Measurements from ENCODE around the gene UPF3B.
A peak's percentile ranks its signal among the peaks of the same experiment; 100 is the strongest.

The UPF3B gene

DNA sequence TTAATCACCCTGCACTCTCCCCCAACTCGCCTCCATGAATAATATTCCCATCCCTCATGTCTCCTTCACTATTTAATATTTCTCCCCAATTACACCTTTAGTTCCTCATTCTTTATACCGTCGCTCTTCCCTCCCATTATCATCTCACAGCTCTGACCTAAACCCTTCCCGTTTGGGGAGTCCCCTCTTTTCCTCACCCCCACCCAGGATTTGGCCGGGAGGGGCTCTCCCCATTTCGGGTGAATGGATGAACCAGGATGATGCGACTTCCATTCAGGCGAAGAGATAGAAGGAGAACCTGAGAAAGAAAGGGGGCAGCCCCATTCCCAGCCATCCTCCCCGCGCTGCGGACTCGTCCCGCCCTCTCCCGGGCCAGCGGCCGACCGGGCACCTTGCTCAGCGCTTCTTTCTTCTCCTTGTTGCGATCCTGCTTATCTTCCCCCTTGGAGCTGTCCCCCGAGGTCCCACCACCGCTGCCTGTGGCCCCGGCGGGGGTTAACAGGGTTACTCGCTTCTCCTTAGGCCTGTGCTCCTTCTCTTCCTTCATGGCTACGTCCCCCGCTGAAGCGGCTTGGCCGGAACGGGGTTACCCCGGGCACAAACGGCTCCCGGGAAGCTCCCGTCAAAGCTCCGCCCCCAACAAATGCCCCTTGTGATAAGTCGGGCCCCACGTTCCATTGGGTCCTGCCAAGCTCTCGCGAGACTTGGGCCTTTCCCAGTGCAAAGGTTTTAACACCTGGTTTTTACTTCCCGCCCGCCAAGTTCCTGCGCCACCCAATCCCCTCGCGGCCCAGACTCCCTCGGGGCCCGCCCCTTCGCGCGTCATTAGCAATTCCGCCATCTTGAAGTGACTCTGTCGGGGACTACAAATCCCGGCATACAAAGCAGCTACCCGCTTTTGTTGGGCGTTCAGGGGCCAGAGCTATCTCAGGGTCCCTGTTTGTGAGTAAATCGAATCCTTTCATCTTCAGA lies at the start of gene UPF3B (continued):
- TF ChIP-seq, protein P1, sequence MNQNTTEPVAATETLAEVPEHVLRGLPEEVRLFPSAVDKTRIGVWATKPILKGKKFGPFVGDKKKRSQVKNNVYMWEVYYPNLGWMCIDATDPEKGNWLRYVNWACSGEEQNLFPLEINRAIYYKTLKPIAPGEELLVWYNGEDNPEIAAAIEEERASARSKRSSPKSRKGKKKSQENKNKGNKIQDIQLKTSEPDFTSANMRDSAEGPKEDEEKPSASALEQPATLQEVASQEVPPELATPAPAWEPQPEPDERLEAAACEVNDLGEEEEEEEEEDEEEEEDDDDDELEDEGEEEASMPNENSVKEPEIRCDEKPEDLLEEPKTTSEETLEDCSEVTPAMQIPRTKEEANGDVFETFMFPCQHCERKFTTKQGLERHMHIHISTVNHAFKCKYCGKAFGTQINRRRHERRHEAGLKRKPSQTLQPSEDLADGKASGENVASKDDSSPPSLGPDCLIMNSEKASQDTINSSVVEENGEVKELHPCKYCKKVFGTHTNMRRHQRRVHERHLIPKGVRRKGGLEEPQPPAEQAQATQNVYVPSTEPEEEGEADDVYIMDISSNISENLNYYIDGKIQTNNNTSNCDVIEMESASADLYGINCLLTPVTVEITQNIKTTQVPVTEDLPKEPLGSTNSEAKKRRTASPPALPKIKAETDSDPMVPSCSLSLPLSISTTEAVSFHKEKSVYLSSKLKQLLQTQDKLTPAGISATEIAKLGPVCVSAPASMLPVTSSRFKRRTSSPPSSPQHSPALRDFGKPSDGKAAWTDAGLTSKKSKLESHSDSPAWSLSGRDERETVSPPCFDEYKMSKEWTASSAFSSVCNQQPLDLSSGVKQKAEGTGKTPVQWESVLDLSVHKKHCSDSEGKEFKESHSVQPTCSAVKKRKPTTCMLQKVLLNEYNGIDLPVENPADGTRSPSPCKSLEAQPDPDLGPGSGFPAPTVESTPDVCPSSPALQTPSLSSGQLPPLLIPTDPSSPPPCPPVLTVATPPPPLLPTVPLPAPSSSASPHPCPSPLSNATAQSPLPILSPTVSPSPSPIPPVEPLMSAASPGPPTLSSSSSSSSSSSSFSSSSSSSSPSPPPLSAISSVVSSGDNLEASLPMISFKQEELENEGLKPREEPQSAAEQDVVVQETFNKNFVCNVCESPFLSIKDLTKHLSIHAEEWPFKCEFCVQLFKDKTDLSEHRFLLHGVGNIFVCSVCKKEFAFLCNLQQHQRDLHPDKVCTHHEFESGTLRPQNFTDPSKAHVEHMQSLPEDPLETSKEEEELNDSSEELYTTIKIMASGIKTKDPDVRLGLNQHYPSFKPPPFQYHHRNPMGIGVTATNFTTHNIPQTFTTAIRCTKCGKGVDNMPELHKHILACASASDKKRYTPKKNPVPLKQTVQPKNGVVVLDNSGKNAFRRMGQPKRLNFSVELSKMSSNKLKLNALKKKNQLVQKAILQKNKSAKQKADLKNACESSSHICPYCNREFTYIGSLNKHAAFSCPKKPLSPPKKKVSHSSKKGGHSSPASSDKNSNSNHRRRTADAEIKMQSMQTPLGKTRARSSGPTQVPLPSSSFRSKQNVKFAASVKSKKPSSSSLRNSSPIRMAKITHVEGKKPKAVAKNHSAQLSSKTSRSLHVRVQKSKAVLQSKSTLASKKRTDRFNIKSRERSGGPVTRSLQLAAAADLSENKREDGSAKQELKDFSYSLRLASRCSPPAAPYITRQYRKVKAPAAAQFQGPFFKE (tag by site-specific recombination; IDR thresholded peaks at IDR 0.05; ENCODE audit: borderline replicate concordance), result no peak
- peak; percentile 63 for TF ChIP-seq KLF16 (tag by site-specific recombination; IDR thresholded peaks at IDR 0.05)
- 0 out of 2 replicates have a peak, but pooled peaks have one; percentile 33 for TF ChIP-seq ZNF24 (tag by site-specific recombination; IDR thresholded peaks at IDR 0.05)
- TF ChIP-seq BCL11B (tag by site-specific recombination; IDR thresholded peaks at IDR 0.05; ENCODE audit: low read depth), result peak; percentile 67; the same call in 1 of the 2 replicates
- 0 out of 2 replicates have a peak, but pooled peaks have one; percentile 42 for TF ChIP-seq ZBTB21 (tag by site-specific recombination; IDR thresholded peaks at IDR 0.05)
- peak; percentile 52; the same call in 1 of the 2 replicates for TF ChIP-seq KLF9 (tag by site-specific recombination; IDR thresholded peaks at IDR 0.05; ENCODE audit: low read depth)
- no peak for TF ChIP-seq ZNF558 (tag by site-specific recombination; IDR thresholded peaks at IDR 0.05)
- TF ChIP-seq ZNF174 (tag by site-specific recombination; IDR thresholded peaks at IDR 0.05), result no peak
- peak; percentile 84 for TF ChIP-seq ZEB2 (tag by site-specific recombination; IDR thresholded peaks at IDR 0.05)
- TF ChIP-seq, protein P2, sequence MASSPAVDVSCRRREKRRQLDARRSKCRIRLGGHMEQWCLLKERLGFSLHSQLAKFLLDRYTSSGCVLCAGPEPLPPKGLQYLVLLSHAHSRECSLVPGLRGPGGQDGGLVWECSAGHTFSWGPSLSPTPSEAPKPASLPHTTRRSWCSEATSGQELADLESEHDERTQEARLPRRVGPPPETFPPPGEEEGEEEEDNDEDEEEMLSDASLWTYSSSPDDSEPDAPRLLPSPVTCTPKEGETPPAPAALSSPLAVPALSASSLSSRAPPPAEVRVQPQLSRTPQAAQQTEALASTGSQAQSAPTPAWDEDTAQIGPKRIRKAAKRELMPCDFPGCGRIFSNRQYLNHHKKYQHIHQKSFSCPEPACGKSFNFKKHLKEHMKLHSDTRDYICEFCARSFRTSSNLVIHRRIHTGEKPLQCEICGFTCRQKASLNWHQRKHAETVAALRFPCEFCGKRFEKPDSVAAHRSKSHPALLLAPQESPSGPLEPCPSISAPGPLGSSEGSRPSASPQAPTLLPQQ (tag by site-specific recombination; IDR thresholded peaks at IDR 0.05), result peak; percentile 79
- TF ChIP-seq, protein P3, sequence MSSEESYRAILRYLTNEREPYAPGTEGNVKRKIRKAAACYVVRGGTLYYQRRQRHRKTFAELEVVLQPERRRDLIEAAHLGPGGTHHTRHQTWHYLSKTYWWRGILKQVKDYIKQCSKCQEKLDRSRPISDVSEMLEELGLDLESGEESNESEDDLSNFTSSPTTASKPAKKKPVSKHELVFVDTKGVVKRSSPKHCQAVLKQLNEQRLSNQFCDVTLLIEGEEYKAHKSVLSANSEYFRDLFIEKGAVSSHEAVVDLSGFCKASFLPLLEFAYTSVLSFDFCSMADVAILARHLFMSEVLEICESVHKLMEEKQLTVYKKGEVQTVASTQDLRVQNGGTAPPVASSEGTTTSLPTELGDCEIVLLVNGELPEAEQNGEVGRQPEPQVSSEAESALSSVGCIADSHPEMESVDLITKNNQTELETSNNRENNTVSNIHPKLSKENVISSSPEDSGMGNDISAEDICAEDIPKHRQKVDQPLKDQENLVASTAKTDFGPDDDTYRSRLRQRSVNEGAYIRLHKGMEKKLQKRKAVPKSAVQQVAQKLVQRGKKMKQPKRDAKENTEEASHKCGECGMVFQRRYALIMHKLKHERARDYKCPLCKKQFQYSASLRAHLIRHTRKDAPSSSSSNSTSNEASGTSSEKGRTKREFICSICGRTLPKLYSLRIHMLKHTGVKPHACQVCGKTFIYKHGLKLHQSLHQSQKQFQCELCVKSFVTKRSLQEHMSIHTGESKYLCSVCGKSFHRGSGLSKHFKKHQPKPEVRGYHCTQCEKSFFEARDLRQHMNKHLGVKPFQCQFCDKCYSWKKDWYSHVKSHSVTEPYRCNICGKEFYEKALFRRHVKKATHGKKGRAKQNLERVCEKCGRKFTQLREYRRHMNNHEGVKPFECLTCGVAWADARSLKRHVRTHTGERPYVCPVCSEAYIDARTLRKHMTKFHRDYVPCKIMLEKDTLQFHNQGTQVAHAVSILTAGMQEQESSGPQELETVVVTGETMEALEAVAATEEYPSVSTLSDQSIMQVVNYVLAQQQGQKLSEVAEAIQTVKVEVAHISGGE (tag by site-specific recombination; conservative IDR thresholded peaks at IDR 0.05; ENCODE audit: low read depth), result peak; percentile 67; the same call in 1 of the 2 replicates
- TF ChIP-seq, protein P4, sequence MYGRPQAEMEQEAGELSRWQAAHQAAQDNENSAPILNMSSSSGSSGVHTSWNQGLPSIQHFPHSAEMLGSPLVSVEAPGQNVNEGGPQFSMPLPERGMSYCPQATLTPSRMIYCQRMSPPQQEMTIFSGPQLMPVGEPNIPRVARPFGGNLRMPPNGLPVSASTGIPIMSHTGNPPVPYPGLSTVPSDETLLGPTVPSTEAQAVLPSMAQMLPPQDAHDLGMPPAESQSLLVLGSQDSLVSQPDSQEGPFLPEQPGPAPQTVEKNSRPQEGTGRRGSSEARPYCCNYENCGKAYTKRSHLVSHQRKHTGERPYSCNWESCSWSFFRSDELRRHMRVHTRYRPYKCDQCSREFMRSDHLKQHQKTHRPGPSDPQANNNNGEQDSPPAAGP (tag by site-specific recombination; IDR thresholded peaks at IDR 0.05), result 0 out of 2 replicates have a peak, but pooled peaks have one; percentile 26
- TF ChIP-seq OSR2 (tag by site-specific recombination; IDR thresholded peaks at IDR 0.05), result peak; percentile 27; the same call in 1 of the 2 replicates
- TF ChIP-seq ZSCAN23 (tag by site-specific recombination; IDR thresholded peaks at IDR 0.05), result 0 out of 2 replicates have a peak, but pooled peaks have one; percentile 16
- no peak for TF ChIP-seq ZNF660 (tag by site-specific recombination; IDR thresholded peaks at IDR 0.05)
- no peak for TF ChIP-seq TCF7L2 (IDR thresholded peaks at IDR 0.05; ENCODE audit: borderline replicate concordance, low read depth, low read length)
- TF ChIP-seq, protein P5, sequence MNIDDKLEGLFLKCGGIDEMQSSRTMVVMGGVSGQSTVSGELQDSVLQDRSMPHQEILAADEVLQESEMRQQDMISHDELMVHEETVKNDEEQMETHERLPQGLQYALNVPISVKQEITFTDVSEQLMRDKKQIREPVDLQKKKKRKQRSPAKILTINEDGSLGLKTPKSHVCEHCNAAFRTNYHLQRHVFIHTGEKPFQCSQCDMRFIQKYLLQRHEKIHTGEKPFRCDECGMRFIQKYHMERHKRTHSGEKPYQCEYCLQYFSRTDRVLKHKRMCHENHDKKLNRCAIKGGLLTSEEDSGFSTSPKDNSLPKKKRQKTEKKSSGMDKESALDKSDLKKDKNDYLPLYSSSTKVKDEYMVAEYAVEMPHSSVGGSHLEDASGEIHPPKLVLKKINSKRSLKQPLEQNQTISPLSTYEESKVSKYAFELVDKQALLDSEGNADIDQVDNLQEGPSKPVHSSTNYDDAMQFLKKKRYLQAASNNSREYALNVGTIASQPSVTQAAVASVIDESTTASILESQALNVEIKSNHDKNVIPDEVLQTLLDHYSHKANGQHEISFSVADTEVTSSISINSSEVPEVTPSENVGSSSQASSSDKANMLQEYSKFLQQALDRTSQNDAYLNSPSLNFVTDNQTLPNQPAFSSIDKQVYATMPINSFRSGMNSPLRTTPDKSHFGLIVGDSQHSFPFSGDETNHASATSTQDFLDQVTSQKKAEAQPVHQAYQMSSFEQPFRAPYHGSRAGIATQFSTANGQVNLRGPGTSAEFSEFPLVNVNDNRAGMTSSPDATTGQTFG (tag by site-specific recombination; IDR thresholded peaks at IDR 0.05; ENCODE audit: borderline replicate concordance), result no peak
- peak; percentile 66; the same call in 1 of the 2 replicates for TF ChIP-seq ZNF501 (tag by site-specific recombination; IDR thresholded peaks at IDR 0.05)
- no peak for TF ChIP-seq ZNF404 (tag by site-specific recombination; IDR thresholded peaks at IDR 0.05)
- TF ChIP-seq ZNF391 (tag by site-specific recombination; IDR thresholded peaks at IDR 0.05; ENCODE audit: borderline replicate concordance, low read depth), result no peak
- peak; percentile 16; the same call in 1 of the 2 replicates for TF ChIP-seq ZNF843 (tag by site-specific recombination; IDR thresholded peaks at IDR 0.05)
- TF ChIP-seq BCL11A (tag by site-specific recombination; IDR thresholded peaks at IDR 0.05; ENCODE audit: low read depth), result peak; percentile 77
- peak; percentile 46 for TF ChIP-seq ZNF366 (tag by site-specific recombination; conservative IDR thresholded peaks at IDR 0.05)
- no peak for TF ChIP-seq ZNF560 (tag by site-specific recombination; IDR thresholded peaks at IDR 0.05; ENCODE audit: borderline replicate concordance)
